Measurements from ENCODE around the gene SIN3A.
"Not testable (repeated sequence)": the region's sequence is repeated elsewhere in the genome, so short reads cannot be mapped to it uniquely, and the experiment has no call there.

The SIN3A gene

GRCh38 chr15:75356006-75356405 lies 95.5 kb downstream of the SIN3A start:
- no peak for DNase-seq (ENCODE audit: low spot score)

- no peak for DNase-seq (ENCODE audit: low spot score)
These were observed 96.1 kb downstream of the SIN3A start for GRCh38 chr15:75355369-75355768.

- no peak for DNase-seq (ENCODE audit: low spot score)
These were observed 97.0 kb downstream of the SIN3A start for GRCh38 chr15:75354454-75354853.

GRCh38 chr15:75353604-75354003 lies 97.9 kb downstream of the SIN3A start:
- no peak for DNase-seq (ENCODE audit: low spot score)

GRCh38 chr15:75352186-75353080 lies 99.1 kb downstream of the SIN3A start:
- DNase-seq (ENCODE audit: low spot score), result no peak

GRCh38 chr15:75350601-75351361 lies 100.7 kb downstream of the SIN3A start:
- no peak for DNase-seq (ENCODE audit: low spot score)

GRCh38 chr15:75349851-75350588 lies 101.5 kb downstream of the SIN3A start:
- no peak for DNase-seq (ENCODE audit: low spot score)

- DNase-seq (ENCODE audit: low spot score), result not testable (repeated sequence)
These were observed 102.2 kb downstream of the SIN3A start for GRCh38 chr15:75349351-75349669.

GRCh38 chr15:75348562-75349350 lies 102.7 kb downstream of the SIN3A start:
- no peak for DNase-seq (ENCODE audit: low spot score)

GRCh38 chr15:75348034-75348561 lies 103.4 kb downstream of the SIN3A start:
- DNase-seq (ENCODE audit: low spot score), result no peak

- DNase-seq (ENCODE audit: low spot score), result peak; percentile 50
These were observed 104.1 kb downstream of the SIN3A start for GRCh38 chr15:75347222-75348033.

- no peak for DNase-seq (ENCODE audit: low spot score)
These were observed 104.7 kb downstream of the SIN3A start, which contains the start of gene NEIL1 for GRCh38 chr15:75346796-75347221. NEIL1 (plus strand) TSS chr15:75347039; CDS start chr15:75348906, 1,867 bp downstream.

GRCh38 chr15:75343953-75344352 lies 107.5 kb downstream of the SIN3A start:
- DNase-seq (ENCODE audit: low spot score), result not testable (repeated sequence)

GRCh38 chr15:75342221-75342620 lies 109.3 kb downstream of the SIN3A start:
- no peak for DNase-seq (ENCODE audit: low spot score)

- DNase-seq (ENCODE audit: low spot score), result no peak
These were observed 111.8 kb downstream of the SIN3A start for GRCh38 chr15:75339531-75340240.

GRCh38 chr15:75338661-75339240 lies 112.7 kb downstream of the SIN3A start:
- no peak for DNase-seq (ENCODE audit: low spot score)

GRCh38 chr15:75335705-75336355 lies 115.7 kb downstream of the SIN3A start, which contains the start of gene COMMD4:
COMMD4 (plus strand) TSS chr15:75336063; CDS start chr15:75336090, 27 bp downstream.
- DNase-seq (ENCODE audit: low spot score), result peak; percentile 81

GRCh38 chr15:75335313-75335704 lies 116.2 kb downstream of the SIN3A start:
- no peak for DNase-seq (ENCODE audit: low spot score)

Data from AG08395 (cell line).